H1 (cell line): Measurements from ENCODE around the gene BSN. TPM values are rescaled to one million over a fixed set of nuclear protein-coding genes. Genes with fewer than 3 reads are reported as not detected.
"Not testable (repeated sequence)": the region's sequence is repeated elsewhere in the genome, so short reads cannot be mapped to it uniquely, and the experiment has no call there.

ENCODE experiments used
- CTCF ChIA-PET: fragments of 300-600 bp; sonication (Branson Sonifier 250); formaldehyde crosslinking; loops from one replicate; lab custom pipeline; 2021; ENCODE audit not compliant: partially characterized antibody; lab: Charles Lee
- POLR2A ChIA-PET: fragments of 300-600 bp; sonication (Branson Sonifier 250); formaldehyde crosslinking; loops from one replicate; lab custom pipeline; 2021; ENCODE audit warnings: inconsistent platforms; ENCODE audit not compliant: partially characterized antibody; lab: Charles Lee
- DNase-seq, 2 experiments: peaks; one replicate each; pipeline versions ENCODE4 v3.0.0 to v3.0.0-alpha.2; 2010 to 2022; ENCODE audit warnings: low spot score in 2 of 2, low read depth in 1 of 2, mixed read lengths in 1 of 2
- FAIRE-seq: peaks from 2 replicates; lab custom pipeline; 2011; peaks lifted over from hg19 to GRCh38; lab: Jason Lieb, UNC
- H2AFZ ChIP-seq: 2 replicates; pipeline ENCODE4 v1.8.1; 2012; ENCODE audit warnings: low read length, inconsistent platforms
- H2AK5ac ChIP-seq: 2 replicates; pipeline ENCODE4 v1.6.1; 2013; ENCODE audit warnings: low read depth, low read length
- H2BK120ac ChIP-seq: replicated peaks from 2 replicates; pipeline ENCODE3; 2013; ENCODE audit warnings: low read depth, low read length, inconsistent platforms
- H2BK12ac ChIP-seq: 2 replicates; pipeline ENCODE4 v1.6.1; 2013; ENCODE audit warnings: low read depth, low read length
- H2BK15ac ChIP-seq: 2 replicates; pipeline ENCODE4 v1.6.1; 2013; ENCODE audit warnings: low read length
- H2BK20ac ChIP-seq: 2 replicates; pipeline ENCODE4 v1.6.1; 2013; ENCODE audit warnings: low read length
- H2BK5ac ChIP-seq: 2 replicates; pipeline ENCODE4 v1.6.1; 2013; ENCODE audit warnings: low read depth, low read length
- H3K14ac ChIP-seq: 2 replicates; pipeline ENCODE4 v1.6.1; 2013; ENCODE audit warnings: inconsistent platforms; ENCODE audit not compliant: insufficient read length
- H3K18ac ChIP-seq: 2 replicates; pipeline ENCODE4 v1.6.1; 2013; ENCODE audit warnings: low read length; ENCODE audit errors: extremely low read depth
- H3K23ac ChIP-seq: 2 replicates; pipeline ENCODE4 v1.6.1; 2013; ENCODE audit warnings: inconsistent platforms; ENCODE audit not compliant: insufficient read length
- H3K23me2 ChIP-seq: 2 replicates; pipeline ENCODE4 v1.6.1; 2013; ENCODE audit warnings: low read depth, low read length
- H3K27ac ChIP-seq: 2 replicates; pipeline ENCODE4 v1.6.1; 2011; ENCODE audit warnings: low read depth, low read length, inconsistent platforms
- H3K27me3 ChIP-seq, 4 experiments: replicated peaks in 1 of 4; 1 replicate in 1 of 4; 2 replicates in 3 of 4; pipeline versions ENCODE4 v1.6.1 to v1.8.1; 2011 to 2013; ENCODE audit warnings: low read length in 3 of 4, mild to moderate bottlenecking in 3 of 4, inconsistent platforms in 2 of 4, mixed read lengths in 2 of 4, moderate library complexity in 1 of 4; ENCODE audit not compliant: control insufficient read depth in 3 of 4, insufficient read depth in 3 of 4; ENCODE audit errors: extremely low read depth in 1 of 4
- H3K36me3 ChIP-seq, 4 experiments: 2 replicates each; pipeline versions ENCODE4 v1.6.1 to v1.8.1; 2011 to 2013; ENCODE audit warnings: mild to moderate bottlenecking in 4 of 4, low read length in 3 of 4, moderate library complexity in 2 of 4, control low read depth in 1 of 4, inconsistent platforms in 1 of 4; ENCODE audit not compliant: insufficient read depth in 4 of 4, control insufficient read depth in 2 of 4
- H3K4ac ChIP-seq: replicated peaks from 2 replicates; pipeline ENCODE3; 2013; ENCODE audit warnings: low read length, low read depth, mixed read lengths, inconsistent platforms; ENCODE audit not compliant: insufficient read length
- H3K4me1 ChIP-seq, 4 experiments: replicated peaks in 1 of 4; 1 replicate in 1 of 4; 2 replicates in 3 of 4; pipeline versions ENCODE4 v1.6.1 to v1.8.1; 2011 to 2013; ENCODE audit warnings: low read length in 3 of 4, inconsistent platforms in 2 of 4, mixed read lengths in 1 of 4; ENCODE audit not compliant: insufficient read depth in 4 of 4, control insufficient read depth in 3 of 4
- H3K4me2 ChIP-seq, 2 experiments: 2 replicates each; pipeline versions ENCODE4 v1.6.1 to v1.8.1; 2011 to 2013; ENCODE audit warnings: low read depth in 2 of 2, low read length in 2 of 2, control low read depth in 1 of 2, inconsistent platforms in 1 of 2, mild to moderate bottlenecking in 1 of 2; ENCODE audit not compliant: insufficient read depth in 1 of 2
- H3K4me3 ChIP-seq, 4 experiments: fragments of 200-600, 300-600 bp in 1 of 4; sonication (generic), shearing (Covaris generic), sonication (Bioruptor Twin) in 1 of 4; 2 replicates each; pipeline versions ENCODE4 v1.5.1 to v1.8.1; 2011 to 2016; ENCODE audit warnings: low read length in 4 of 4, low read depth in 3 of 4, control low read depth in 2 of 4, inconsistent platforms in 2 of 4, mild to moderate bottlenecking in 2 of 4, mixed read lengths in 1 of 4, moderate library complexity in 1 of 4; ENCODE audit not compliant: insufficient read depth in 2 of 4; ENCODE audit errors: extremely low read depth in 1 of 4
- H3K56ac ChIP-seq: replicated peaks from 2 replicates; pipeline ENCODE3; 2013; ENCODE audit warnings: low read depth, mild to moderate bottlenecking, mixed read lengths, low read length, inconsistent platforms; ENCODE audit not compliant: insufficient read length
- H3K79me1 ChIP-seq: 2 replicates; pipeline ENCODE4 v1.6.1; 2013; ENCODE audit warnings: low read depth, low read length, control low read depth
- H3K79me2 ChIP-seq, 2 experiments: 2 replicates each; pipeline versions ENCODE4 v1.6.1 to v1.8.1; 2012 to 2013; ENCODE audit warnings: low read length in 2 of 2, mild to moderate bottlenecking in 2 of 2, inconsistent platforms in 1 of 2; ENCODE audit not compliant: insufficient read depth in 2 of 2, control insufficient read depth in 1 of 2
- H3K9ac ChIP-seq, 4 experiments: replicated peaks in 1 of 4; 1 replicate in 1 of 4; 2 replicates in 3 of 4; pipeline versions ENCODE4 v1.6.1 to v1.8.1; 2011 to 2013; ENCODE audit warnings: low read depth in 3 of 4, low read length in 3 of 4, control low read depth in 2 of 4, mild to moderate bottlenecking in 2 of 4, moderate library complexity in 2 of 4, inconsistent platforms in 1 of 4; ENCODE audit errors: extremely low read depth in 1 of 4
- H3K9me3 ChIP-seq, 2 experiments: 2 replicates each; pipeline versions ENCODE4 v1.6.1 to v1.8.1; 2012 to 2013; ENCODE audit warnings: mild to moderate bottlenecking in 2 of 2, moderate library complexity in 2 of 2, control low read depth in 1 of 2, inconsistent platforms in 1 of 2, low read depth in 1 of 2, low read length in 1 of 2, mixed read lengths in 1 of 2; ENCODE audit not compliant: insufficient read depth in 2 of 2
- H4K20me1 ChIP-seq, 2 experiments: replicated peaks in 1 of 2; 2 replicates each; pipeline versions ENCODE3 to v1.8.1; 2011 to 2013; ENCODE audit warnings: inconsistent platforms in 2 of 2, low read length in 2 of 2, mild to moderate bottlenecking in 1 of 2; ENCODE audit not compliant: insufficient read depth in 2 of 2, control insufficient read depth in 1 of 2
- H4K5ac ChIP-seq: 2 replicates; pipeline ENCODE4 v1.6.1; 2013; ENCODE audit warnings: low read length, low read depth, mixed read lengths, inconsistent platforms; ENCODE audit not compliant: insufficient read length
- H4K8ac ChIP-seq: 2 replicates; pipeline ENCODE4 v1.8.0; 2013; ENCODE audit warnings: mild to moderate bottlenecking, moderate library complexity, low read length, inconsistent platforms; ENCODE audit not compliant: insufficient read depth; ENCODE audit errors: extremely low read depth
- H4K91ac ChIP-seq: replicated peaks from 2 replicates; pipeline ENCODE3; 2013; ENCODE audit warnings: low read length, mixed read lengths, inconsistent platforms; ENCODE audit not compliant: insufficient read length
- POLR2A ChIP-seq, 2 experiments: IDR thresholded peaks; 1 replicate in 1 of 2; 2 replicates in 1 of 2; pipeline ENCODE4 v1.6.1; 2011; ENCODE audit warnings: low read depth in 2 of 2, low read length in 2 of 2, mild to moderate bottlenecking in 2 of 2; ENCODE audit errors: control extremely low read depth in 1 of 2
- WGBS, 2 experiments: shearing (Covaris generic) in 1 of 2; methylation state at CpG; one replicate each; pipeline versions ENCODE4 v1.1.6 to v1.1.7; 2013 to 2015; ENCODE audit warnings: low lambda C conversion rate in 2 of 2, mixed read lengths in 2 of 2, inconsistent platforms in 1 of 2, low coverage in 1 of 2, missing lambda C conversion rate in 1 of 2; ENCODE audit not compliant: insufficient replicate concordance in 2 of 2, insufficient coverage in 1 of 2, insufficient read length in 1 of 2; ENCODE audit errors: extremely low coverage in 1 of 2, missing lambda C conversion rate in 1 of 2; 5-methylcytosine and 5-hydroxymethylcytosine counted together
- polyA plus RNA-seq, 7 experiments: library from polyadenylated mRNA; depleted of rRNA in 3 of 7; stranded (reverse) in 5 of 7; unstranded in 2 of 7; fragments of >200 nt in 5 of 7; fragments of 200-250 nt in 2 of 7; gene quantifications; 1 replicate in 5 of 7; 2 replicates in 1 of 7; 4 replicates in 1 of 7; pipeline versions ENCODE4 v1.2.1 to v1.2.3, GENCODE V29; 2011 to 2013; ENCODE audit warnings: missing spikeins in 2 of 7, mixed read lengths in 2 of 7
- total RNA-seq: library from RNA; stranded (reverse); fragmentation: NEBNext Ultra II Directional; extraction: Animal tissue kit (Norgen Biotek cat#: 25700); gene quantifications from 2 replicates; pipeline ENCODE4 v1.2.1, GENCODE V29; 2021

The BSN gene
- total and polyA plus RNA-seq, 2 of the 8 experiments (the other 6 are each of a cell fraction or from before 2014, with no cell fraction given), result 0.60 to 3.0 TPM

DNA sequence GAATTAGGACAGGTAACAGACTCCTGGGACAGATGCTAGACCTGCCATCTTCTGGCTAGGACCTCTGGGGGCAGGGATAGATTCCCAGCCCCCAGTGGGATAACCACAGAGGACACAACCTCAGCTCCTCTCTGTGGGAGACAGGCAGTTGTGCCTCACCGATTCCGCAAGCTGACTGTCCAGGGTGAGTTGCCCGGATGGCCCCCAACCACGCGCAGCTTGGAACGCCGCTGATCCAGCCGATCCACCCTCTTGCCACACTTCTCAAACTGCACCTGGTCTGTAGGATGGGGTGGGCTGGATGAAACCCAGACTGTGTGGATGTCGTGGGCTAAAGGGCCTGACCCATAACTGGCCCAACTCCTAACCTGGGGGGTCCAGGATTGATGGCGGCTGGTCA, 130.8 kb downstream of the BSN start:
- H3K9me3 ChIP-seq, H3K27me3 ChIP-seq, H3K79me2 ChIP-seq, H4K5ac ChIP-seq, H3K14ac ChIP-seq, H4K91ac ChIP-seq, H3K79me1 ChIP-seq, H3K56ac ChIP-seq, H2BK120ac ChIP-seq, DNase-seq, H3K23ac ChIP-seq, H3K18ac ChIP-seq, CTCF ChIA-PET, H3K4me1 ChIP-seq, H2BK12ac ChIP-seq, H2BK15ac ChIP-seq, FAIRE-seq, H3K27ac ChIP-seq, H2AK5ac ChIP-seq, H4K8ac ChIP-seq, H2BK20ac ChIP-seq, H2BK5ac ChIP-seq, H3K4ac ChIP-seq, H3K9ac ChIP-seq, H2AFZ ChIP-seq: not testable (repeated sequence)
- POLR2A ChIA-PET, result interaction anchor here (0.8 kb wide), 1 partner anchor 23 kb away, joined by 3 read pairs; no protein-coding TSS in a partner anchor
- 80% methylated on average over 6 of the region's 10 CpGs; no CpG with 5 or more reads in 1 of the 2 experiments for WGBS, 2 experiments
- Histone ChIP-seq H3K36me3 (peaks cover 19 to 38% (median 34%) of the 10 kb centered on the region in 4 experiments), H3K4me2 (peak overlapping the region; percentile 77 to 99; a peak in 1 of 4 replicates), H3K23me2 (peaks cover 14% of the 10 kb centered on the region), H3K4me3 (0 out of 8 replicates have a peak overlapping the region, but pooled peaks of 1 of the 4 experiments have one; percentile 74), H4K20me1 (peaks cover 0 to 10% of the 10 kb centered on the region in 2 experiments)
- TF ChIP-seq POLR2A (IDR thresholded peaks at IDR 0.05; ENCODE audit: control extremely low read depth in 1 of 2, low read depth in 2 of 2, low read length in 2 of 2), result 0 out of 3 replicates have a peak, but pooled peaks of 1 of the 2 experiments have one; percentile 4
- TF ChIP-seq, all 59 proteins: peak for 1; not testable (repeated sequence) for 58
